ENCODE results near the gene DHRS2. TPM values are rescaled to one million over a fixed set of nuclear protein-coding genes. Genes with fewer than 3 reads are reported as not detected.

The DHRS2 gene
- total RNA-seq, 1 donor from 2014 or later: not detected

- no peak for TF ChIP-seq CTCF (IDR thresholded peaks at IDR 0.05)
- Histone ChIP-seq H3K36me3 (no peaks in the 10 kb centered on the region), H3K4me3 (no peak overlapping the region), H3K4me1 (no peaks in the 10 kb centered on the region), H3K9me3 (no peaks in the 10 kb centered on the region), H3K27ac (no peak overlapping the region), H3K27me3 (no peaks in the 10 kb centered on the region)
- intact Hi-C loops (cut with DNase I): loop anchor here (10.0 kb wide), 1 partner anchor 296 kb away; no protein-coding TSS in a partner anchor
- DNase-seq (ENCODE audit: low spot score in 2 of 2): no peak
These were observed 2.4 kb downstream of the DHRS2 start for GRCh38 chr14:23638414-23639047.

- Histone ChIP-seq H3K27ac (no peak overlapping the region), H3K27me3 (no peaks in the 10 kb centered on the region), H3K9me3 (no peaks in the 10 kb centered on the region), H3K4me1 (no peaks in the 10 kb centered on the region), H3K36me3 (no peaks in the 10 kb centered on the region), H3K4me3 (no peak overlapping the region)
- intact Hi-C loops (cut with DNase I): loop anchor here (10.0 kb wide), 1 partner anchor 296 kb away; no protein-coding TSS in a partner anchor
- no peak for TF ChIP-seq CTCF (IDR thresholded peaks at IDR 0.05)
- no peak for DNase-seq (ENCODE audit: low spot score in 2 of 2)
These were observed 3.1 kb downstream of the DHRS2 start for GRCh38 chr14:23639048-23639890.

GRCh38 chr14:23639891-23640523 lies 3.8 kb downstream of the DHRS2 start:
- Histone ChIP-seq H3K9me3 (no peaks in the 10 kb centered on the region), H3K4me3 (no peak overlapping the region), H3K27me3 (no peaks in the 10 kb centered on the region), H3K36me3 (no peaks in the 10 kb centered on the region), H3K27ac (no peak overlapping the region), H3K4me1 (no peaks in the 10 kb centered on the region)
- TF ChIP-seq CTCF (IDR thresholded peaks at IDR 0.05): no peak
- intact Hi-C loops (cut with DNase I): loop anchor here (10.0 kb wide), 1 partner anchor 295 kb away; no protein-coding TSS in a partner anchor
- no peak for DNase-seq (ENCODE audit: low spot score in 2 of 2)

GRCh38 chr14:23640524-23641141 lies 4.5 kb downstream of the DHRS2 start:
- Histone ChIP-seq H3K27me3 (no peaks in the 10 kb centered on the region), H3K4me1 (no peaks in the 10 kb centered on the region), H3K27ac (no peak overlapping the region), H3K4me3 (no peak overlapping the region), H3K36me3 (no peaks in the 10 kb centered on the region), H3K9me3 (no peaks in the 10 kb centered on the region)
- intact Hi-C loops (cut with DNase I): no loop called here
- no peak for DNase-seq (ENCODE audit: low spot score in 2 of 2)
- TF ChIP-seq CTCF (IDR thresholded peaks at IDR 0.05): no peak

- Histone ChIP-seq H3K4me1 (no peaks in the 10 kb centered on the region), H3K27me3 (no peaks in the 10 kb centered on the region), H3K4me3 (no peak overlapping the region), H3K9me3 (no peaks in the 10 kb centered on the region), H3K36me3 (no peaks in the 10 kb centered on the region), H3K27ac (no peak overlapping the region)
- intact Hi-C loops (cut with DNase I): no loop called here
- no peak for TF ChIP-seq CTCF (IDR thresholded peaks at IDR 0.05)
- DNase-seq (ENCODE audit: low spot score in 2 of 2): no peak
These were observed 5.2 kb downstream of the DHRS2 start for GRCh38 chr14:23641180-23641914.
